Uterus (tissue), 4 donors: ENCODE results near the gene RPLP2. TPM values are rescaled to one million over a fixed set of nuclear protein-coding genes. Genes with fewer than 3 reads are reported as not detected.
A peak's percentile ranks its signal among the peaks of the same experiment; 100 is the strongest.

Experiments
- DNase-seq, 2 donors: peaks; one replicate each; pipeline ENCODE4 v3.0.0-alpha.2; 2019 to 2020
- H3K27ac ChIP-seq, 2 donors: fragments of 200-600 bp; sonication (generic); 1 replicate in 1 of 2; 2 replicates in 1 of 2; pipeline ENCODE4 v1.5.1; 2016 to 2018
- H3K27me3 ChIP-seq, 2 donors: fragments of 200-600 bp; sonication (generic); one replicate each; pipeline ENCODE4 v1.5.1; 2018 to 2019; ENCODE audit warnings: control low read depth in 1 of 2
- H3K36me3 ChIP-seq, 2 donors: fragments of 200-600 bp; sonication (generic); one replicate each; pipeline ENCODE4 v1.5.1; 2019; ENCODE audit warnings: control low read depth in 1 of 2
- H3K4me1 ChIP-seq, 2 donors: fragments of 200-600 bp; sonication (generic); one replicate each; pipeline ENCODE4 v1.5.1; 2018 to 2019; ENCODE audit warnings: control low read depth in 1 of 2
- H3K4me3 ChIP-seq, 2 donors: fragments of 200-600 bp; sonication (generic); 1 replicate in 1 of 2; 2 replicates in 1 of 2; pipeline ENCODE4 v1.5.1; 2018 to 2019; ENCODE audit warnings: mild to moderate bottlenecking in 1 of 2
- H3K9me3 ChIP-seq, 2 donors: fragments of 200-600 bp; sonication (generic); one replicate each; pipeline ENCODE4 v1.5.1; 2019; ENCODE audit warnings: control low read depth in 1 of 2
- CTCF ChIP-seq, 4 experiments: fragments of 200-600 bp in 2 of 4; fragments of 450-650 bp in 2 of 4; sonication (generic) in 2 of 4; IDR thresholded peaks; one replicate each; pipeline ENCODE4 v1.5.1; 2016 to 2019; ENCODE audit warnings: antibody characterized with exemption in 4 of 4, mild to moderate bottlenecking in 2 of 4, moderate library complexity in 1 of 4
- POLR2A ChIP-seq, 2 donors: fragments of 450-650 bp; IDR thresholded peaks; one replicate each; pipeline ENCODE4 v1.6.1; 2016; ENCODE audit warnings: antibody characterized with exemption in 2 of 2, mild to moderate bottlenecking in 1 of 2, moderate library complexity in 1 of 2
- intact Hi-C: fragments of 100-400 bp; cut with DNase I; formaldehyde crosslinking; loops from one replicate; pipeline ENCODE4 v1.15.1; 2023; ENCODE audit warnings: low total_unique reads
- total RNA-seq, 4 donors: library from RNA; depleted of rRNA in 3 of 4; stranded (reverse); fragments of >200 nt in 3 of 4; gene quantifications; one replicate each; pipeline versions ENCODE4 v1.1.0 to v1.2.4, GENCODE V29; 2014 to 2023
- donor health status: DM: yes; HTN: yes; CAD: no.

Gene RPLP2
- total RNA-seq, 4 donors from 2014 or later = 100 to 1,968 (median 496) TPM

- Histone ChIP-seq H3K27me3 (peaks cover 0 to 4% of the 10 kb centered on the region in 2 donors), H3K27ac (no peak overlapping the region), H3K36me3 (no peaks in the 10 kb centered on the region), H3K4me3 (no peak overlapping the region), H3K4me1 (no peaks in the 10 kb centered on the region), H3K9me3 (no peaks in the 10 kb centered on the region)
- intact Hi-C loops = no loop called here
- no peak for DNase-seq
- no peak for TF ChIP-seq CTCF (IDR thresholded peaks at IDR 0.05)
- TF ChIP-seq POLR2A (IDR thresholded peaks at IDR 0.05) = no peak
Observed at GRCh38 chr11:788953-789940, 20.5 kb upstream of the RPLP2 start.

DNA sequence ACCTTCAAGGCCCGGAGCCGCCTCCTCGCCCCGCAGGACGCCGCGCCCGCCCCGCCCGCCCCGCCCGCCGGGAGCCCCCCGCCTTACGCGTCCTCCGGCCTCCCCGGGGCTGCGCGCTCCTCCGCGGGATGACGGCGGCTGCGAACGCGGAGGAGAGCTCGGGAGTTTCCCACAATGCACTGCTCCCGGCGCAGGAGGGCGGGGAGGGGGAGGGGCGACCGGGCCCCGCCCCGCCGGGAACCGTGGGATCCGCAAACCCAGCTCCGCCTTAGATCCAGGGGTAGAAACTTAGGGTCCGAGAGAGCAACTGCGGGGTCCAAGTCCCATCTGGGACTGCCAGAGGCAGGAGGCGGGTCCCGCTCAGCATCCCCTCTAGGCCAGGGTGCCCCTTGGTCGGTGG is 19.8 kb upstream of the RPLP2 start, which contains the start of gene CEND1:
TSS of gene CEND1 (minus strand) at position 148 of the 400 bp plus-strand sequence. CDS start 1,514 bp downstream, outside the sequence.
- intact Hi-C loops = no loop called here
- no peak for TF ChIP-seq POLR2A (IDR thresholded peaks at IDR 0.05)
- no peak for TF ChIP-seq CTCF (IDR thresholded peaks at IDR 0.05)
- peak in 1 of 2 donors; percentile 56 for DNase-seq
- H3K9me3 ChIP-seq = no peaks in the 10 kb centered on the region
- peaks cover 0 to 2% of the 10 kb centered on the region in 2 donors for H3K4me1 ChIP-seq
- H3K27ac ChIP-seq = no peak within 1 kb of the TSS
- no peak within 1 kb of the TSS for H3K4me3 ChIP-seq
- peaks cover 0 to 4% of the 10 kb centered on the region in 2 donors for H3K27me3 ChIP-seq
- no peaks in the 10 kb centered on the region for H3K36me3 ChIP-seq

- intact Hi-C loops = no loop called here
- Histone ChIP-seq H3K27ac (no peak overlapping the region), H3K4me3 (no peak overlapping the region), H3K27me3 (peaks cover 0 to 4% of the 10 kb centered on the region in 2 donors), H3K4me1 (peaks cover 0 to 11% of the 10 kb centered on the region in 2 donors), H3K36me3 (no peaks in the 10 kb centered on the region), H3K9me3 (no peaks in the 10 kb centered on the region)
- TF ChIP-seq CTCF (IDR thresholded peaks at IDR 0.05) (no peak), POLR2A (IDR thresholded peaks at IDR 0.05) (no peak)
- DNase-seq = no peak
Observed at GRCh38 chr11:790721-791564, 18.8 kb upstream of the RPLP2 start.

DNA sequence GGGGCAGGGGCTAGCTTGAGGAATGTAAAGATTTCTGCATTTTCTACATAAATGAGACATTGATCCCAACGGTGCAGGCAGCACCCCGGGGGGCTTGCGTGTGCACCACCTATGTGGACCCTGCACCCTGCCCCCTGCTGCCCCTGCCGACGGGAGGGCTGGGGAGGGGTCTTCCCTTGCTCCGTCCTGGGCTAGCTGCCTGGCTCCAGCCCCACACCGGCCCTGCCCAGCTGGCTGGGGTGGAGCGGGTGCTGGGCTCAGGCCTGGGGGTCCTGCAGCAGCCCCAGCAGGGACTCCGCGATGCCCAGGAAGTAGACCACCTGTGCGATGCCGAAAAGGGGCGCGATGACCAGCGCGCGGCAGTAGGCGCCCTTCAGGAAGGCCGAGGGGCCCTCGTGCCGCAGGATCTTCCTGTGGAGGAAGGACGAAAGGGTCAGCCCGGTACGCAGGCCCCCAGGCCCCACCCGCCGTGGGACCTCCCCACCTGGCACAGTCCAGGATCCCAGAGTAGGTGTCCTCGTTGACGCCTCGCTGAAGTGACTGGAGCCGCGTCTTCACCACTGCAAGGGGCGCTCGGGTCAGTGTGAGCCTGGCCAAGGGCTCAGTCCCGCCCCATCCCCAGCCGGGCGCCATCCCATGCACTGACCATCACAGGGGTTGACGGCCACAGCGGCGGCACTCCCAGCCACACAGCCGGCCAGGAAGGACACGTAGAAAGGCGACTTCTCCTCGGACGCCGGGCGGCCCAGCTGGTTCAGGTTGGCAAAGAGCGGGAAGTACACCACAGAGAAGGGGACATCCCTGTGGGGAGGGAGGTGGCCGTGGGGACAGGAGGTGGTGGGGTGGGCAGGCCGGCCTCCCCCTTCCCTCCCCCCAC is 17.9 kb upstream of the RPLP2 start:
- peaks cover 0 to 4% of the 10 kb centered on the region in 2 donors for H3K27me3 ChIP-seq
- TF ChIP-seq CTCF (IDR thresholded peaks at IDR 0.05) = no peak
- TF ChIP-seq POLR2A (IDR thresholded peaks at IDR 0.05) = no peak
- no peaks in the 10 kb centered on the region for H3K36me3 ChIP-seq
- intact Hi-C loops = no loop called here
- no peaks in the 10 kb centered on the region for H3K9me3 ChIP-seq
- H3K4me3 ChIP-seq = no peak overlapping the region
- H3K27ac ChIP-seq = no peak overlapping the region
- peaks cover 6 to 18% of the 10 kb centered on the region in 2 donors for H3K4me1 ChIP-seq
- DNase-seq = no peak
